Erythroblast (primary cell): Measurements from ENCODE around the gene C4B.

Source experiments
- GATA1 ChIP-seq: IDR thresholded peaks from 2 replicates; pipeline ENCODE4 v1.6.1; 2011; ENCODE audit warnings: low read depth, mild to moderate bottlenecking, control low read depth, low read length, moderate library complexity
- POLR2A ChIP-seq: IDR thresholded peaks from 2 replicates; pipeline ENCODE4 v1.6.1; 2011; ENCODE audit warnings: mild to moderate bottlenecking, low read length

GRCh38 chr6:32046450-32047083 is 32.0 kb downstream of the C4B start:
- TF ChIP-seq POLR2A: no peak
- no peak for TF ChIP-seq GATA1
